Mucosa of gallbladder (tissue), 1 donor: ENCODE measurements around the gene ICA1. TPM values are rescaled to one million over a fixed set of nuclear protein-coding genes. Genes with fewer than 3 reads are reported as not detected.

Source experiments
- DNase-seq: peaks from one replicate; pipeline ENCODE4 v3.0.0-alpha.2; 2020; ENCODE audit warnings: low spot score
- total RNA-seq: library from RNA; stranded (reverse); gene quantifications from one replicate; pipeline ENCODE4 v1.2.1, GENCODE V29; 2021
- donor health status: DM: no; HTN: no; CAD: no.

ICA1 gene
- total RNA-seq, 1 donor from 2014 or later, result 26.4 TPM

DNA sequence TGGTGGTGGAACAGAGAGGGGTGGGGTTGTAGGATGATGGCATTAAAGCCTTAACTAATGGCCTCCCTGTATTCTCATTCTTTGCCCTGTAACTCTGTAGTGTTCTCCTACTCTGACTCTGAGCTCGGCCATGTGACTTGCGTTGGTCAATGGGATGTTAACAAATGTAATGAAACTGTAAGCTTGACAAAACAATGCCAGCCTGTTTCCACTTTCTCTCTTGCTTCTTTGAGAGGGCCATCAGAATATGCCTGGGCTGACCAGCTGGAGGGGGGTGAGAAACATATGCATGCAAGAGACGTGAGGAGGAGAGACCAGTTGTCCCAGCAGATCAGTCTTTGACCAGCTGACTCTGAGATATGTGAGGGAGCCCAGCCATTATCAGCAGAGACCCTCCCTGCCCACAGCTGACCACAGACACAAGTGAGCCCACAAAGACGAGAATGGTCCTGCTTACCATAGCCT lies 100.6 kb downstream of the ICA1 start:
- no peak for DNase-seq

DNA sequence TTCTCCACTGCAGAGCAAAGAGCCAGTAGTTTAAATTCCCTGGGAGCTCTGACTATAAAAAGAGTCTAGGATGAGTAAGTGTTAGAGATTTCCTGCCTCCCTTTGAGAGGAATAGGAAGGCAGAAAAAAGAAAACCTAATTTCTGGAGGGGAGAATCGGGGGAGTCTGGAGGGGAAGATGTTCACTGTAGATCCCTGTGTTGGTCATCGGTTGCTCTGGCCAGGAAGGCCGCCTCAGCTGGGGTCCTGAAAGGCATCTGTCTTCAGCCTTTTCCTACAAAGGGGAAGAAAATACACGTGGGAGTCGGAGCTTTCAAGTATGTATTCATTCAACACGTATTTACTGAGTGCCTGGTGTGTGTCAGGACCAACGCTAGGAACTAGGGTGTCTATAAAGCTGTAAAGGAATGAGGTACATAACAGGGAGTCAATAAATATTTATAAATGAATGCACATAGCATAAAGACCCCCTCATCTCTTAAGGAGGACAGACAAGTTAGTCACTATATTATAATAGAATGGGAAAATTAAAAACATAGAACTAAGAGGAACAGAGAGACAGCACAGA lies 101.1 kb downstream of the ICA1 start:
- DNase-seq, result no peak

DNA sequence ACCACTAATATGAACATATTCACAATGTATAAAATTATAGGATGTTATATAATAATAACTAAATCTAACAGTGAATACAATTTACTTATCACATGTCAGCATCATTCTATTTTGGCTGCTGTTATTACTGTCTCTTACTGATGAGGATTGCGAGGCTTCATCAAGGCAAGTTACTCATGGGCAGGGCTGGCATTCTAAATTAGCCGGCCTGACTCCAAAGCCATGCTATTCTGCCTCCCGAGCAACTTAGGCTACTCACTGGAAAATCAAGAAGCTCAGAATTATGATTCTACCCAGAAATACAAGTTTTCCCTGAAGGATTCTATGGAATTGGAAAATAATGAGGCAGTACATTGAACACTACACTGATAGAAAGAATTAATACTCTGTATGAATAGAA lies 101.7 kb downstream of the ICA1 start:
- no peak for DNase-seq

DNA sequence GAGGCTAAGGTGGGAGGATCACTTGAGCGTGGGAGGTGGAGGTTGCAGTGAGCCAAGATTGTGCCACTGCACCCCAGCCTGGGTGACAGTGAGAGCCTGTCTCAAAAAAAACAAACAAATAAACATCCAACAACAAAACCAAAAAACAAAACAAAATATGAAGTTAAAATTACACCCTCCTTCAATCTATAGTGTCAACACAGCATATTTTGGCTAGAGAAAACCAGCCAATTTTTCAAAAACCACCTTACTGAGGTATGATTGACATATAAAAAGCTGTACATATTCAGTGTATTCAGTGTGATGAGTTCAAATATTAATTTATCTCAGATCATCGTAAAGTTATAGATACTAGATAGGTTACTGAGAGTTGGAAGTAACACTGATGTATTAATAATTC lies 102.4 kb downstream of the ICA1 start:
- no peak for DNase-seq

DNA sequence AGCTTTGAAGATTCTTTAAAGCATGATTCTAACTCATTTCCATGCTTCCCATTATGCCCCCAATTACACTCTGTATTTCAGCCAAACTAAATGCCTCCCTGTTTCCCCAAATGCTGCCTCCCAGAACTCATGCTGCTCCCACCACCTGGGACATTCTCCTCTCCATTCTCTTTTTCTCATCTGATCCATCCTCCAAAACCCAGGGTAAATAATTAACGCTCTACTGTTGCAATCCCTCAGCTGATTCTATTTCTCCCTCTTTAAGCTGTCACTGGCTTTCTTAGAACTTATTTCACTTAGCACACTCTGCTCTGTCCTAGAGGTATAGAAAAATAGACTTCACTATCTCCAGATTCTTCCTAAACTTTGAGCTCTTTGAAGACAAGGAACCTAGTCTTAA lies 104.7 kb downstream of the ICA1 start:
- DNase-seq, result no peak

DNA sequence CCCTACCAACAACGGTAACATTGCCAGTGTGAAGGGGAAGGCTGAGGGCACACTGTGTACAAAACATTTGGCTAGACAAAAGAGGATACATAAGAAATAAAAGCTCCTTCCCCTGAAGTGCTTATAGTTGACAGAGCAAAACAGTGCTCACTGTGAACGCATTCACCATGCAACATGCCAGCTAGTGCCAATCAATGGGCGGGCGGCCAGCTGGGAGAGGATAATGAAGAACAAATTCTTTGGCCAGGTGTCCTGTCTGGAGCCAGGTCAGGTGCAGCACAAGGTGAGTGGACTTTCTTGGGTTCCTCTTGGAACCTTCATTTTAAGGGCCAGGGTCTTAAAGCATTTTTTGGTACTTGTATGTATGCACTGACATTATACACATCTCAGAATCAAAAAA lies 106.1 kb downstream of the ICA1 start:
- no peak for DNase-seq

DNA sequence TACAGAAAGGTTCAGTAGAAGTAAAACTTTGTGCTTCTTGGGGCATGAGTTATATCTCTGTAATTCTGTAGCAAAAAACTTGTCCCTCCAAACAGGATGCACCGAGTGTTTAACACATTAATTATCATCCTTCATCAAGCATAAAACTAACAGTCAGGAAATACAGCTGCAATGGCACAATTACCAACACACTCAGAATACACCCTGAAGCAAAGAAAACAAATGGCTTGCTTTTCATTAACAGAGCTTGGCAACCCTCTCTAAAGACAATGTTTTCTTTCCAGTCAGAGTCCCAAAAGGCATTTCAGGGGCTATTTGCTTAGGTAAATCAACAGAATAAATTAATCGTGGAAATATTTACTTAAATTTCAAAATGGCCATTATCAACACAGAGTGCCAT lies 107.7 kb downstream of the ICA1 start:
- no peak for DNase-seq

DNA sequence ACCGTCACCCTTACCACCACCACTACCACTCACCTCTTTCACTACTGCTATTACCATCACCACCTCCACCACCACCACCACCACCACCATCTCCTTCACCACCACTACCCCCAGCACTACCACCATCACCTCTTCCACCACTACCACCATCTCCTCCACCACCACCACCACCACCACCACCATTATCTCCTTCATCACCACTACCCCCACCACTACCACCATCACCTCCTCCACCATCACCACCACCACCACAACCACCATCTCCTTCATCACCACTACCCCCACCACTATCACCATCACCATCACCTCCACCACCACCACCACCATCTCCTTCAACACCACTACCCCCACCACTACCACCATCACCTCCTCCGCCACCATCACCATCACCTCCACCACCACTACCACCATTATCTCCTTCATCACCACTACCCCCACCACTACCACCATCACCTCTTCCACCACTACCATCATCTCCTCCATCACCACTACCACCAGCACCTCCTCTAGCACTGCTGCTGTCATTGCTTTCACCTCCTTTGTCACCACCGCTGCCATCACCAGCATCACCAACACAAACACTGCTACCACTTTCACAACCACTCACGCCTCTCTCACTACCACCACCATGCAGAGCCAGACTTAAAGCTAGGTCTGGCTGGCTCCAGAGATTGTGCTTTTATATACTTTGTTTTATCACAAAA lies 109.3 kb downstream of the ICA1 start:
- DNase-seq, result no peak

DNA sequence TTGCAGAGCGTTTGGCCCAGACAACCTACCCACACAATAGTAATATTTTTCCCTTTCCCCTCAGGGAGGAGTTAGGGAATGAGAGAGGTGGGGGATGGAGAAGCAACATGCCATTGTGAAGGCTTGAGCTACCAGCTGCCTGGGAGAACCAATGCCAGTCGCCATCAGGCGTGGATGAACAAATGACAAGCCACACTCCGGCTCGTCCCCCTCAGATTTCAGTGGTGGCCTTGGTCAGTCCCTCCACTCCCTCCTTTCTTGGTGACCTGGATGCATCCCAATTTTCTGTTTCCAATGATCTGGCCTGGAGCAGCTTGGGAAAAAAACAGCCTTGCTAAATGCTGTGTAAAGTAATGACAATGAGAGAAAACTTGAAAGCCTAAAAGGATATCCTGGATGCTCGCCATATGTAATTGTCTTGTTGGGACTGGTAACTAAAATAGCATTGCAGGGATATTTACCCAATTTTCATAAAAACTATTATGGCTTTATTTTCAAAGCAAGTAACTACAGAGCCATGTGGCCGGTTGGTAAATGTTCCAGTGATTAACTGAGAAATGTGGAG lies 110.7 kb downstream of the ICA1 start:
- no peak for DNase-seq

DNA sequence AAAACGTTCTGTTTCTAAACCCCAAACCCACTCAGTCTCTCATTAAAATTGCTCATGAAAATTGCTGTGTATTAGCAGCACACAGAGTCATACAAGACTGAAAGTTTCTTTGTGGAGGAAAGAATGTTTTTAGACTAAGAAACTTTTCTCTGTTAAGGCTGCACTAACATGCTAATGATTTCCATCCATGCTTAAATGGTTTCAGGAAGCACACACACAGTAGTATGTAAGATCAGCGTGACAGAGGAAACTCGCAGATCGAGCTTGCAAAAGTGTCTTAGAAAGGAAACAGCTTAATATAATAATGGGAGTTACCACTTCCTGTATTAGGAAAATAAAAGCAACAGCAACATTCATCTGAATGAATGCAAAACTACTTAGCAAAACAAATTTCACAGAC lies 112.7 kb downstream of the ICA1 start:
- DNase-seq, result no peak

DNA sequence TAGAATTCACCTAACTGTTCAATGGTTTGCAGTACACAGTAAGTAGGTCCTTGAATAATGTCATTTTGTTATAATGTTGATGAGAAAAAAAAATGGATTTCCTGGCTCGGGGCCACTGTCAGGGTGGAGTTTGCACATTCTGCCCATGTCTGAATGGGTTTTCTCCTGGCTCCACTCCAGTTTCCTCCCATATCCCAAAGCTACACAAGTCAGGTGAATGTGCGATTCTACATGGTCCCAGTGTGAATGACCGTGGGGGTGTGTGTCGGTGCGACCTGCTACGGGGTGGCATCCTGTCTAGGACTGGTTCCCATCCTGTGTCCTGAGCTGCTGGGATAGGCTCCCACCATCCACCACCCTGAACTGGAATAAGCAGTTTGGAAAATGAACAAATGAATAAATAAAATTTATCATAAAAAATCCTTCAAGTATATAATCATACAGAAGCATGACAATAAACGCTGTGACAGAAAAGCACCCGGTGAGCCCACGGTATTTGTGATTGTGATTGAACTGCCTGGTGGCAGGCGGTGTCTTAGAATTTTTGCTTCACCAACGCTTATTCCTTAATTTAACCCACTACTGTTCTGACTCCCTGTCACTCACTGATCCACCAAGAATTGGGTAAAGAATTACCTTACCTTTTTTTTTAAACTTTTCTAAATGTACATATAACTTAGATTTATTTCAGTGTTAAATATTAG lies 114.1 kb downstream of the ICA1 start:
- DNase-seq, result no peak

DNA sequence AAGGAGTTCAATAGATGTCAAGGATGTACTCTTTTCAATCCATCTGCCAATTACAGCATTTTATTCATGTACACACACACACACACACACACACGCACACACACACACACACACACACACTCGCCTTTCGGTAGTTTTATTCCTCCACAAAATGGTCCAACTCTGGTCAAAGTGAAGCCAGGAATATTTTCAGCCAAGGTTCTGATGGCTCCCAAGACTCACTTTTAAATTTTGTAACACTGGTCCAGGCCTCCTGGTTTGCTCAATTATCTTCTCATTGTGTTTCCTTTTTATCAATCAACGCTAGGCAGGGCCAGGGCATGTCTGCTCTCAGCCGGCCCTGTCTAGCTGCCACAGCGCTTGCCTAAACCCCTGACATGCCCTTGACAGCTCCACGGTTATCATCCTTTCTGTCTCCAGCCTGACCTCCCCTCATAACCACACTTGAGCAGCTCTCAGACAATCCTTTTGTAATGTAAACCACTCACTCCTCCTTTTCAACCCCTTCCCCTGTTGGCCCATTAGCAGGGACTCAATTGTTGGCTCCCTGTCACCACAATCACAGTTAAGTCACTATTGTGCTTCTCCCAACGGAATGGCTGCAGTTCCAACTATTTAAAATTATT lies 115.1 kb downstream of the ICA1 start:
- DNase-seq, result no peak

DNA sequence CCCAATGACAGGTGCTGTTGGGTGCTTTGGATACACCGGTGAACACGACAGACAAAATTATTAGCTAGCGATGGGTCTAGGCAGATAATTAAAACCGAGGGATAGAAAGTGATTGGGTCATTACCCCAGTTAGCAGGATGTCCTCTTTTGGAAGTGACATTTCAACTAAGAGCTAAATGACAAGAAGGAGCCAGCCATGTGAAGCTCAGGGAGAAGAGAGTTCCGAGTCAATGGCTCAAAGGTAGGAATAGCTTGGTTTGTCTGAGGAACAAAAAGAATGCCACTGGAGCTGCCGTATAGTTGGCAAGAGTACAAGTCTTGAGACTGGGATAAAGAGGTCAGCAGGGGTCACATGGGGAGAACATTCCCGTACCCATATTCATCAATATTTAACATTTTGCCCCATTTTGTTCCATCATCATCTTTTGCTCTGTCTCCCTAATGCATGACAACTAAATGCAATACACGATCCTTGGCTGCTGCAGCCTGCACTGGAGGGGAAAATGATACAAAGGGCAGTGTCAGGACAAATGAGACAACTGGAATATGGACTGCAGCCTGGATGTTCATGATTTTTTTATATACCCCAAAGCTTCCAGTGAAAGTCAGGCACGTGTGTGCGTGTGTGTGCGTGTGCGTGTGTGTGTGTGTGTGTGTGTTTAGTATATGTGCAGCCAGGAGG lies 115.7 kb downstream of the ICA1 start:
- DNase-seq, result no peak

DNA sequence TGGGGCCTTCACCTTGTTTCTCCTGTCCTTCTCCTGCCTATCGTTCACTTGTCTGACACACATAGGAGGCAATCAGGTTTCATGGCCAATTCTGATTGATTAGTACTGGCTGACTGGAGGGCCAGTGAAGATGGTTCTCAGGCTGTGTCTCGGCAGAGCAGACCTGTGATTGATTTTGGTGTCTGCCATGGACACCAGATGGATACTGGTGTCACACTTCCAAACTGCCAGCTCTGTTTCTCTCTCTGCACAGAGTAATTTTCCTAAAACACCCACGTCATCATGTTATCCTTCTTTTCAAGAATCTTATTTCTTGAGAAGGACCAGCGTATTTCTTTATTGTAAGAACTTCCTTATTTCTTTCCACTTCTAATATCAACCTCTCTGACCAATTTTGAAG lies 117.1 kb downstream of the ICA1 start:
- no peak for DNase-seq

DNA sequence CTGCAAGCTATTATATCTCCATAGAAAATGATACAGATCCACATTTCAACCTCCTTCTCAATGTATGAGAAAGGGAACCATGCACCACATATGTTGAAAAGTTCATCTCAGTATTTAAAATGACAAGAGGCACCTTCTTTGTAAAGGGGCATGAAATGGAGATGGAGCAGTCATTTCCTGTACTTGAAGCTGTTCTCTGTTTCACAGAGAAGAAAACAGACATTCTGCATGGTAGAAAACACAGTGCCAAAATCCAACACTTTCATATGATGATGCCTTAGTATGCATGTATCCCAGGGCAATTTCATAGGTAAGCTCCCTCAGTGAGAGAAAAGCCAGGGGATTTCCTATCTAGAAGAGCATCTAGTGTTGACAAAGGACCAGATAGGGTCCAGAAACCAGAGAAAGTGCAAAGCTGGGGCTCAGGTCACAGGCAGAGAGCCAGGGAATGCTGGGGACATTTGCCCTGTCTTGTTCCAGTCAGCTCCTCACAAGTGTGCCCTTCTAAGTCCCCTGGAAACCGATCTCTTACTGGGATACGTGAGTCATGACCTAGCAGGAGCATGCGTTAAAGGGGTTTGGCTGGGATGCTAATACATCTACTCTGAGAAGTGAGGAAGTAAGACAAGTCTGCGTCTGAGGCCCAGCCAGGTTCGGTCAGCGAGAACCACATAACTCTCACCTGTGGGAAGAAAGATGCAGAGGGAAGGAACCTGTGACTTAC lies 118.7 kb downstream of the ICA1 start:
- DNase-seq, result no peak

DNA sequence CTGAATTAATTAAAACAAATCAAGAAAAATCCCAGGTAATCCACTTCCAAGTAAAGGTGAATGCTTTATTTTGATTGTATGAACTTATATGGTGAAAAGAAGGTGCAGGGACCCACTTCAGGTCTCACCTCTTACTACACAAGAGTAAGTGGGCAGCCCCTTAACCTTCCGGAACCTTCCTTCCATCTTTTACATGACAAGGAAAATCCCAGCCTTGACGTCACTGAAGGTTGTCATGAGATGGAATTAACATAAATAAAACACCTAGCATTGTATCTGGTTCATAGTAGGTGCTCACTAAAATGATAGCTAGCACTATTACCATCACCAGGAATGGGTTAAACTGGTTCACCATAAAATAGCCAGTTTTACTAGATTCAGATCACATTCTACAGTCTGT lies 119.5 kb downstream of the ICA1 start:
- DNase-seq, result no peak

DNA sequence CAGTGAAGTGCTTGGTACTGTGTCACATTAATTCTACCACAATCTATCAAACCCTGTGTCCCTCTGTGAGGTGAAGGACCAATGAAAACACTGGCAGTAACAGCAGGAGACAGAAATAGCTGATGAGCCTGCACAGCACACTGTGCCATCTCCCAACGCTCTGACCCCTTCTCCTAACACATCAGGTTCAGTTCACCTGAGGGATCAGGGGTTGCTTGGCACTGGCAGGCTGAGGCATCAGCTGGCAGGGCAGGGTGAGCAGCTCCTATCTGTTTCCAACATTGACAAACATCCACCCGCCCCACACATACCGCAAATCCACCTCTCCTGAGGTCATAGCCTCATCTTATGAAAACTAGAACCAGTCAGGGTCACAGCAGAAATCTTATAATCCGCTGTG lies 120.9 kb downstream of the ICA1 start:
- DNase-seq, result no peak

DNA sequence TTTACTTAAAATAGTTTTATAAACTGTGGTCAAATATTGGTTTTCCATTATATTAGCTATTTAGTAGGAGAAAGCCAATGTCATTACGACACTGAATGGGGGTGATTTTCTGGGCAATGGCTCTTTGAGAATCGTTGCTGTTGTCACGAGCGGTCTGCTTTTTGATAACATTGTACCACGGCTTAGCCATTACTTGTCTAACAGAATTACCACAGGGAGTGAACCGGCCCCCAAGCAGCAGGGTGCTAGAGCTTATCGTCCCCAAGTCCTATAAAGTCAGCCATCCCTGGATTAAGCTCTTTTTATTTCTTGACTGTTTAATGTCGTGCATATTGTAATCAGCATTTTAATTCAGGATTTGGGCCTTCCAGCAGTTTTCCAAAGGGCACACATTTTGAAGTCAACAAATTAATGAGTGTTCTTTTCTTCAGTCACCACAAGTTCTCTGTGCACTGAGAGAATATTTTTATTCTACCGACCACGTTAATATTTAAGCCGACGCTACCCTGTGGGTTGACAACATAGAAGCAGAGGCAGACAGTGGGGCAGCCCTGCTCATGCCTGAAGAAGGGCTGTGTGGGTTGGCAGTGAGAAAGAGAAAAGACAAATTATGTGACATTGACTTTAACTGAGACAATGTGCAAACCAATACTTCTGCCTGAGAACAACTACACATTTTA lies 125.8 kb downstream of the ICA1 start:
- DNase-seq, result no peak

DNA sequence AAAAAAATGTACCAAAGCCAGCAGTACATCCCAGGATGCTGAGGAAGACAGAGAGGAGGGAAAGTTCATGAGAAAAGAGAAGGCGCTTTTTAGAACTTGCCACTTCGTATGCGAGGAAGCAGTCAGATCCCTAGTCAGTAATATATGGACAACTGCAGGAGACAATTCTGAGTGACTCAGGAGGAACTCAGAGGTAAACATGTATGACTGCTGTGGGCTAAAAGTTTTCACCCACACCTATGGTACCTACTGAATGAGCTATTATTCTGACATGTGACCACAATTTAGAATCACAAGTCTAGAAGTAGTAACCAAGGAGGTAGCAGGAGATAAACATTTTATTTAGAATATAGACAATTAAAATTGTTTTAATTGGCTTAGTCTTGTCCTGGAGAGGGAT lies 126.5 kb downstream of the ICA1 start:
- no peak for DNase-seq

DNA sequence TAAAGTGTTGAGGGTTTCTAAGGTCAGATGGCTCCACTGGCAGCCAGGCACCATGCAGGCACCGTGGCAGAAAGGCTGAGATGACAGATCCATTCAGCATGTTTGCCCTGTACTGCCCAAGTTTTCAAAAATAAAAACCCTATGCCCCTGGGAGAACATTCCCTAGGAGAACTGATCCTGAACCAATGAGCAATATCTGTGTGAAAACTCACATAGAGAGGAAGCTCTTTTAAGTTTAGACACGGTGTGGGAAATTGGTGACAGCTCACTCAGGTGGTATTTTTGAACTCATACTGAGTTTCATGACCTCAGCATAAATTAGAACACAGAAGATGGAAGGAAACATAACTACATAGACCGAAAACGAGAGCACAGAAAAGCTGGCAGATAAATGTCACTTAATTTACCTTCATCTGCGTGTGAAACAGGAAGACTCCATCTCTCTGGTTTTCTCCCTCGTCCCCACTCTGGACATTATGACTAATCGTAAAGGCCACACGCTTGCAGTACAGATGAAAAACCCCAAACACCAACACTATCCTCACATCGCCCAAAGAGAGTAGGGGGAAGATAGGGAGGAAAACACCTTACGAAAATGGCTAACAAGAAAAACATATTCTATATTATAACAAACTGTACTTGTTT lies 127.8 kb downstream of the ICA1 start:
- DNase-seq, result no peak
